Esophagus squamous epithelium (tissue), 5 donors: ENCODE data around the gene CDT1. TPM values are rescaled to one million over a fixed set of nuclear protein-coding genes. Genes with fewer than 3 reads are reported as not detected.

Experiments
- DNase-seq: peaks from one replicate; lab custom pipeline; 2025; lab: John Stamatoyannopoulos, UW
- H3K27ac ChIP-seq, 4 donors: fragments of 200-600 bp; sonication (generic); one replicate each; pipeline ENCODE4 v1.5.1; 2016 to 2019; ENCODE audit warnings: mild to moderate bottlenecking in 1 of 4
- H3K27me3 ChIP-seq, 4 donors: fragments of 200-600 bp; sonication (generic); 1 replicate in 3 of 4; 2 replicates in 1 of 4; pipeline versions ENCODE4 v1.5.1 to v1.6.0; 2017 to 2021; ENCODE audit warnings: antibody characterized with exemption in 1 of 4
- H3K36me3 ChIP-seq, 3 donors: fragments of 200-600 bp; sonication (generic); one replicate each; pipeline ENCODE4 v1.5.1; 2016 to 2019
- H3K4me1 ChIP-seq, 3 donors: fragments of 200-600 bp; sonication (generic); one replicate each; pipeline ENCODE4 v1.5.1; 2017 to 2019
- H3K4me3 ChIP-seq, 4 donors: fragments of 200-600 bp; sonication (generic); 1 replicate in 3 of 4; 2 replicates in 1 of 4; pipeline ENCODE4 v1.5.1; 2016 to 2019; ENCODE audit warnings: mild to moderate bottlenecking in 2 of 4, moderate library complexity in 1 of 4
- H3K9me3 ChIP-seq, 3 donors: fragments of 200-600 bp; sonication (generic); one replicate each; pipeline ENCODE4 v1.5.1; 2016 to 2019
- CTCF ChIP-seq, 6 experiments: fragments of 450-650 bp in 4 of 6; fragments of 200-600 bp in 2 of 6; sonication (generic) in 2 of 6; IDR thresholded peaks; one replicate each; pipeline ENCODE4 v1.5.1; 2016 to 2019; ENCODE audit warnings: antibody characterized with exemption in 6 of 6, mild to moderate bottlenecking in 4 of 6, moderate library complexity in 4 of 6
- POLR2A ChIP-seq, 4 donors: fragments of 450-650 bp; IDR thresholded peaks; one replicate each; pipeline ENCODE4 v1.6.1; 2017; ENCODE audit warnings: antibody characterized with exemption in 4 of 4, mild to moderate bottlenecking in 4 of 4, moderate library complexity in 3 of 4
- WGBS, 2 donors: methylation state at CpG; one replicate each; pipeline ENCODE4 v1.1.5; 2018; 5-methylcytosine and 5-hydroxymethylcytosine counted together
- intact Hi-C: fragments of 100-400 bp; cut with DNase I; formaldehyde crosslinking; loops from one replicate; pipeline ENCODE4 v1.15.0; 2022
- total RNA-seq, 4 donors: library from RNA; depleted of rRNA; stranded (reverse); fragments of >200 nt; gene quantifications; one replicate each; pipeline ENCODE4 v1.1.0, GENCODE V29; 2016
- donor health status: DM: yes; HTN: yes; CAD: no.

Gene CDT1
- total RNA-seq, 4 donors from 2014 or later = 7.7 to 20.7 (median 11.2) TPM

GRCh38 chr16:88853325-88853941, 49.8 kb downstream of the CDT1 start:
- WGBS, 2 donors = 64 to 74% methylated on average over 4 to 5 of the region's 17 CpGs
- intact Hi-C loops = no loop called here
- no peaks in the 10 kb centered on the region for H3K9me3 ChIP-seq
- H3K36me3 ChIP-seq = peaks cover 0 to 48% (median 0%) of the 10 kb centered on the region in 3 donors
- TF ChIP-seq CTCF (IDR thresholded peaks at IDR 0.05) = no peak
- TF ChIP-seq POLR2A (IDR thresholded peaks at IDR 0.05) = no peak
- no peak overlapping the region for H3K27ac ChIP-seq
- DNase-seq = no peak
- no peaks in the 10 kb centered on the region for H3K27me3 ChIP-seq
- H3K4me1 ChIP-seq = peaks cover 15 to 44% (median 21%) of the 10 kb centered on the region in 3 donors
- H3K4me3 ChIP-seq = no peak overlapping the region

GRCh38 chr16:88854306-88855111, 50.9 kb downstream of the CDT1 start:
- Histone ChIP-seq H3K9me3 (no peaks in the 10 kb centered on the region), H3K4me1 (peaks cover 16 to 50% (median 21%) of the 10 kb centered on the region in 3 donors), H3K27me3 (no peaks in the 10 kb centered on the region), H3K36me3 (peaks cover 0 to 51% (median under 1%) of the 10 kb centered on the region in 3 donors), H3K27ac (no peak overlapping the region), H3K4me3 (no peak overlapping the region)
- no peak for DNase-seq
- TF ChIP-seq CTCF (IDR thresholded peaks at IDR 0.05) = no peak
- 53 to 67% methylated on average over 11 to 15 of the region's 20 CpGs for WGBS, 2 donors
- intact Hi-C loops = loop anchor here (5.0 kb wide), 1 partner anchor 42 kb away; the partner anchor contains the start of gene APRT

- Histone ChIP-seq H3K4me1 (peaks cover 16 to 50% (median 21%) of the 10 kb centered on the region in 3 donors), H3K36me3 (peaks cover 0 to 51% (median 8%) of the 10 kb centered on the region in 3 donors), H3K27ac (no peak overlapping the region), H3K27me3 (no peaks in the 10 kb centered on the region), H3K9me3 (no peaks in the 10 kb centered on the region), H3K4me3 (no peak overlapping the region)
- 77 to 87% methylated on average over 7 to 8 of the region's 8 CpGs for WGBS, 2 donors
- TF ChIP-seq CTCF (IDR thresholded peaks at IDR 0.05) (no peak), POLR2A (IDR thresholded peaks at IDR 0.05) (no peak)
- DNase-seq = no peak
- intact Hi-C loops = loop anchor here (5.0 kb wide), 1 partner anchor 43 kb away; the partner anchor contains the start of gene APRT
Measured at GRCh38 chr16:88855176-88855575, 51.6 kb downstream of the CDT1 start.

GRCh38 chr16:88855736-88856121, 52.1 kb downstream of the CDT1 start:
- Histone ChIP-seq H3K9me3 (no peaks in the 10 kb centered on the region), H3K36me3 (peaks cover 4 to 51% (median 13%) of the 10 kb centered on the region in 3 donors), H3K4me3 (peak overlapping the region; percentile 81 to 99 (median 86)), H3K4me1 (peaks cover 16 to 50% (median 21%) of the 10 kb centered on the region in 3 donors), H3K27me3 (no peaks in the 10 kb centered on the region), H3K27ac (peak overlapping the region; percentile 78 to 90 (median 82))
- 57 to 78% methylated on average over 4 to 13 of the region's 13 CpGs for WGBS, 2 donors
- no peak for DNase-seq
- intact Hi-C loops = loop anchor here (5.0 kb wide), 1 partner anchor 43 kb away; the partner anchor contains the start of gene APRT
- TF ChIP-seq CTCF (IDR thresholded peaks at IDR 0.05) (no peak), POLR2A (IDR thresholded peaks at IDR 0.05) (no peak)
